IPS-18a (cell line): Measurements from ENCODE around the gene CFAP92.
A peak's percentile ranks its signal among the peaks of the same experiment; 100 is the strongest.

Source experiments
- H3K27ac ChIP-seq: one replicate; pipeline ENCODE4 v1.5.1; 2013; ENCODE audit warnings: low read length
- H3K27me3 ChIP-seq: one replicate; pipeline ENCODE4 v1.6.1; 2013; ENCODE audit warnings: mild to moderate bottlenecking, low read length; ENCODE audit not compliant: control insufficient read depth, insufficient read depth
- H3K36me3 ChIP-seq: one replicate; pipeline ENCODE4 v1.6.1; 2013; ENCODE audit warnings: low read depth, low read length; ENCODE audit not compliant: control insufficient read depth
- H3K4me1 ChIP-seq: one replicate; pipeline ENCODE4 v1.6.1; 2013; ENCODE audit warnings: low read depth, low read length; ENCODE audit not compliant: control insufficient read depth
- H3K4me3 ChIP-seq: one replicate; pipeline ENCODE4 v1.5.1; 2013; ENCODE audit warnings: low read length
- H3K9ac ChIP-seq: one replicate; pipeline ENCODE4 v1.6.1; 2013; ENCODE audit warnings: mild to moderate bottlenecking, low read length, moderate library complexity
- H3K9me3 ChIP-seq: one replicate; pipeline ENCODE4 v1.6.1; 2013; ENCODE audit warnings: low read depth, low read length; ENCODE audit not compliant: control insufficient read depth

CFAP92 gene, protein sequence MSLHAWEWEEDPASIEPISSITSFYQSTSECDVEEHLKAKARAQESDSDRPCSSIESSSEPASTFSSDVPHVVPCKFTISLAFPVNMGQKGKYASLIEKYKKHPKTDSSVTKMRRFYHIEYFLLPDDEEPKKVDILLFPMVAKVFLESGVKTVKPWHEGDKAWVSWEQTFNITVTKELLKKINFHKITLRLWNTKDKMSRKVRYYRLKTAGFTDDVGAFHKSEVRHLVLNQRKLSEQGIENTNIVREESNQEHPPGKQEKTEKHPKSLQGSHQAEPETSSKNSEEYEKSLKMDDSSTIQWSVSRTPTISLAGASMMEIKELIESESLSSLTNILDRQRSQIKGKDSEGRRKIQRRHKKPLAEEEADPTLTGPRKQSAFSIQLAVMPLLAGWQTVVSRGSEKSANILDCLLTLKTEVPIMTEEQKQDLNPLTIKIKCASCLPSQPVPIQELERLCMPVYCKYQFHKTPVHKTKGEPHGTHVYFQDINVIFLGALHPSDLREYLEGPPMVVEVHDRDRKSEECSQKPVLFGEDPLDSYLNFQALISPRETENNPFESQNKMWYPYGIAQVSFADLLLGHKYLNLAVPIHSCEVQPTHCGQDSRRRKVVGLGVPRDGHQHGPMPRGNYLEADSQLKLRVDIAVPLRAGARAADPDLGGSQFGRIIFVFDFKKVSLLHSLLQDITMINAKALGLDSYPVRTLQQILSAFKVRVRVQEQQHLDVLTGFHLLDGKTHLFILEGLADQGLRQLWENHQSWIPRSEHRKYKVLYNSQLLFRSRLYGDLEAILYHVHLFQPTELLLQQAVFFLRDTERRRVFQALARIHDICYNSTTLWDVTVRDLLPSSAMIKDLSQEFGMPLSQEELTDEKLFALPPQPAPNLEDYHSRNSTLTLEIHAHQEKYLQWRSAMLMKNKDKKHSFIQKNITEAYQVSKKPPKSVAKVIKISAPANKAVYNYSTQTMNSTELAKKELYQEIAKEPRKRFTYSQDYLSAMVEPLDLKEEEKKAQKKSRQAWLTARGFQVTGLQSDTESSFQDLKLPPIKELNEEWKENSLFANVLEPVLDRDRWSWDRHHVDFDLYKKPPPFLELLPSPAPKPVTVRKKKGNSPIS

DNA sequence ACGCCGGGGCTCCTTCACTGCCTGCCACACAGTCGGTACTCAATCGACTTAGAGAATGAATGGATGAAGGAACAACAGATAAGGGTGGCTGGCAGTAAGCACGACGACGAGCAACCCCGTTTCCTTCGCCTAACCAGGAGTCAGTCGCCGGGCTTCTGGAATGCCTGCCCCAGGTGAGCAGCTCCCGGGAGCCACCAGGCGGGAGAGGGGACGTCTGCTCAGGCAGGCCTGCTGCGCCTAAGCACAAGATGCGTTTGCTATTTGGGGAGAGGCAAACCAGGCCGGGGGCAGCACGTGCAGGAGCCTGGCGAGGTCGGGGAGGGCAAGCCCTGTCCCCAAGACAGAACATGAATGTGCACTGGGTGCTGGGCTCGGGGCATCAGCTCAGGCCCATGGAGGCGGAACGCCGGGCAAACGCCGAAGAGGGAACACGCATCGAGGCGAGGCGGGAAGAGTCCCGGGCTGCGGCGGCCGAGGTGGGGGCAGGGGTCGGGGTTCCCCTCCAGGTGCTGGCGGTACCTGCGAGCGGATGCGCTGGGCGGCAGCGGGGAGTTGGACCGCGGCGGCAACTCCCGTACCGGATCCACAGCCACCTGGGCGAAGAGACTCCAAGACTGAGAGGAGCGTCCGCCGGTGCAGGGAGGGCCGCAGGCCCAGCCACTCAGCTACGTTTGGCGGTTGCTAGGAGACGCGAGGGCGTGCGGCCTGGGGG, at the start of gene CFAP92:
Gene CFAP92, minus strand, starts transcription at position 616 of the 712 bp plus-strand sequence. CDS start 772 bp downstream, outside the sequence.
- Histone ChIP-seq H3K36me3 (no peaks in the 10 kb centered on the region), H3K9ac (peak within 1 kb of the TSS; percentile 29), H3K4me3 (peak within 1 kb of the TSS; percentile 55), H3K27me3 (peaks cover 60% of the 10 kb centered on the region), H3K9me3 (no peaks in the 10 kb centered on the region), H3K4me1 (peaks cover 15% of the 10 kb centered on the region), H3K27ac (no peak within 1 kb of the TSS)

DNA sequence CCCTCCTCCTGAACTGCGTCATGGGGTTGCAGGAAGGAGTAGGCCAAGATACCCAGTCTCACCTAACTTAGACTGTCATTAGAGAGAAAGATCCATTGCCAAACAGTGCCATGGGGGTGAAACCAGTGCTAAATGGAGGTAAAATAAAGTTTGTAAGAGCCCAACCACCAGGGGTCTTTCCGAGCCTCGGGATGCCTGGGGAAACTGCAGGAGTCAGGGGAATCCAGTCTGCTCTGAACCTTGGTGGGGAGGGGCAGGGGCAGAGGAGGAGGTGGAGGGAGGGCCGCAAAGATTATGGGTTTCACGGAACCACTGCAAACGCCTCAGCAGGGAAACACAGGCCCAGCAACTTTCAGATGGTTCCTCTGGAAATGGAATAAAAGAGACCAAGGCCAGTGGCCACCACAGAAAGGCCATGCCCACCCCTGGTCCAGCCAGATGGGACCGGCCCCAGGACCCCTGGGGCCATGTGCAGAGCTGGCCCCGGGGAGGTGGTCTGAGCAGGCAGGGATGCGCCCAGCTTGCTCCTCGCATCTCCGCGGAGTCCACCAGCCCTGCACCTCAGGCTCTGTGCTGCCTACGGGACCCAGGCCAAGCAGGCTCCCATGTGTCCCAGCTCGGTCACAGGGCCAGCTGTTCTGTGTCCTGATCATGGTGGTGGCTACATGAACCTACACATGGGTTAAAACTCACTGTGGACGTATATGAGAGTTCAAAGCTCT, 46.9 kb upstream of the CFAP92 start:
- H3K9ac ChIP-seq = no peak overlapping the region
- H3K36me3 ChIP-seq = no peaks in the 10 kb centered on the region
- no peaks in the 10 kb centered on the region for H3K9me3 ChIP-seq
- H3K27me3 ChIP-seq = no peaks in the 10 kb centered on the region
- H3K4me3 ChIP-seq = no peak overlapping the region
- H3K27ac ChIP-seq = no peak overlapping the region
- no peaks in the 10 kb centered on the region for H3K4me1 ChIP-seq

DNA sequence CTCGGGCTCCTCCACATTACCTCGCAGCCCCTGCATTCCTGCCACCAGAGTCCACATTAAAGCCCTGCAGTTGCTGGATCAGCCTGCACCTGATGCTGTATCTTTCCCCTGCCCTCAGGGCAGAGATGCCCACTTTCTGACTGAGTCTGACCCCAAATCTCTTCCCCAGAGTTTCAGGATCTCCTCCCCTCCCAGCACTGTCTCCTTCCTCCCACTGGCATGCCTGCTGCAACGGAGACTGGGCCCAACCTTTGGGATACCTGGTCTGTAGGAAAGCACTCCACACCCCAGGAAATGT, 46.1 kb upstream of the CFAP92 start:
- Histone ChIP-seq H3K36me3 (no peaks in the 10 kb centered on the region), H3K4me3 (no peak overlapping the region), H3K27me3 (no peaks in the 10 kb centered on the region), H3K9me3 (no peaks in the 10 kb centered on the region), H3K9ac (no peak overlapping the region), H3K27ac (no peak overlapping the region), H3K4me1 (no peaks in the 10 kb centered on the region)

DNA sequence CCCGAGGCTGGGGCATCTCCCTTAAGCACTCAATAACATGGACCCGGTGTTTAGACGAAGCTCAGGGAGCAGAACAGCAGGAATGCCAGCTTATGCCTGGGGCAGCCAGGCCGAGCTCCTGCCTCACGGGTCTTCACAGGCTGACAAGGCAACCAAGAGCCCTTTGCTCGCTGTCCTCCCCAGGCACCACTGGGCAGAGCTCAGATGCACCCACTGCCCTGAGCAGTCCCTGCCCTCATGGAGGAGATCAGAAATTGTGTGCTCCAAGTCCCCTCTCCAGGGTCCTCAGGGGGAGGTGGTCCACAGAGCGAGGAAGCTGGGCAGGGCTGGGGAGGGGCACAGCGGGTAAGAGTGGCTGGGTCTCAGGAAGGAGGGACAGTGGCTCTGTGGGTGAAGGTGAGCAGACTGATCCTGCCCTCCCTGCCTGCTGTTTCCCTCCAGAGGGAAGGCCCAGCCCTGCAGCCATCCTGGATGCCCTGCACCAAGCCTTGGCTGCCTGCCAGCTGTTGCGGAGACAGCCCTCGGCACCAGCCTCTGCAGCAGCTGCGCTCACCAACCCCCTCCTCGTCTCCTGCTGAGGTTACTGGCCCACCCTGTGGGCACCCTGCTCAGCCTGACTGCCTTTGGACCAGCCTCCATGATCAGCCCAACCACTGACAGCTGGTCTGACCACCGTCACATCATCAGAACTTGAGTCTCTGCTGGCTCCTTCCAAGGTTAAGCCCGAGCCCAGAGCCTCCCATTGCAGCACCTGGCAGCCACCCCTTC, 45.6 kb upstream of the CFAP92 start:
- Histone ChIP-seq H3K27ac (no peak overlapping the region), H3K27me3 (no peaks in the 10 kb centered on the region), H3K36me3 (no peaks in the 10 kb centered on the region), H3K4me1 (no peaks in the 10 kb centered on the region), H3K9me3 (no peaks in the 10 kb centered on the region), H3K9ac (no peak overlapping the region), H3K4me3 (no peak overlapping the region)

DNA sequence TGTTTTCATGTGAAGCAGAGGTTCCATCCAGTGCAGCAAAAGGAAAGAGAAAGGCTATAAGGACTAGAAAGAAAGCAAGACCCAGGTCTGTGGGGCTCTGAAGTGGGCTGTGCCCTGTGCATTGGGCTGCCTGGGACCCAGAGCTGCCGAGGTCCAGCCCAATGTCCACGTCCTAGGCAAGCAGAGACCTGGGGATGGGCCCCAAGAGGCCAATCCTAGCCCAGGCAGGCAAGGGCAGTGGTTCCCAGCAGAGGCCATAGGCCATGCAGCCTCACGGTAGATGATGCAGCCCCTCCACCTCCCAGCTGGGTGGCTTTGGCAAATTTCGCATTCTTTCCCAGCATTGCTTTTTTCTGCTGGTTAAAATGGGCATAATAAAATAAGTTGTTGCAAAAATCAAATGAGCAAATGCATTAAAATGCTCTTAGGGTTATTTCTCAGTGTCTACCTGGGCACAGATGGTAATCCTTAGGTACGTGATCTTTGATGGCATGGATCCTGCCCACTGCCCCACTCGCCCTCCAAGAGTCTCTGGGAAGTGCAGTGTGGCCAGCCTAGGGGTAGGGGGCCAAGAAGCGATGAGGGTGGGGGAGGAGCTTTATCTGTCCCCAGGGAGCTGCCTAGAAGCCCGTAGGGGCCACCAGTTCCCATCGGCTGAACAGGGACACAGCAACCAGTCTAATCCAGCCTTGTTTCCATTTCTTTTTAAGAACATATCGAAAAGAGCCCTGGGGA, 44.4 kb upstream of the CFAP92 start:
- Histone ChIP-seq H3K27me3 (no peaks in the 10 kb centered on the region), H3K4me1 (no peaks in the 10 kb centered on the region), H3K9me3 (no peaks in the 10 kb centered on the region), H3K36me3 (no peaks in the 10 kb centered on the region), H3K9ac (no peak overlapping the region), H3K27ac (no peak overlapping the region), H3K4me3 (no peak overlapping the region)

DNA sequence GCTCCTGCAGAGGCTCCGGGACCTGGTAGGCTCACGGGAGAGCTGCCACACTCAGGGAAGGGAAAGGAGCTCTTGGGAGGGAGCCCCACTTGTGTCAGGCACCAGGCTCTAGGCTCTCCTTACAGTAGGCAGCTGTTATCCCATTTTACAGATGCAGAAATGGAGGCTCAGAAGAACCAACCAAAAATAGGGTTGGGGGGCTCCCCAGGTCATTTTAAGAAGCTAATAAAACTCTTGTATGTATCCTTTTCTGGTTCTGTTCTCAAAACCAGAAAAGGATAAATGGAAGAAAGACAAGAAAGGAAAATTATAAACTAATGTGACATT, 43.2 kb upstream of the CFAP92 start:
- Histone ChIP-seq H3K9me3 (no peaks in the 10 kb centered on the region), H3K27ac (no peak overlapping the region), H3K4me1 (no peaks in the 10 kb centered on the region), H3K9ac (no peak overlapping the region), H3K36me3 (no peaks in the 10 kb centered on the region), H3K4me3 (no peak overlapping the region), H3K27me3 (no peaks in the 10 kb centered on the region)

DNA sequence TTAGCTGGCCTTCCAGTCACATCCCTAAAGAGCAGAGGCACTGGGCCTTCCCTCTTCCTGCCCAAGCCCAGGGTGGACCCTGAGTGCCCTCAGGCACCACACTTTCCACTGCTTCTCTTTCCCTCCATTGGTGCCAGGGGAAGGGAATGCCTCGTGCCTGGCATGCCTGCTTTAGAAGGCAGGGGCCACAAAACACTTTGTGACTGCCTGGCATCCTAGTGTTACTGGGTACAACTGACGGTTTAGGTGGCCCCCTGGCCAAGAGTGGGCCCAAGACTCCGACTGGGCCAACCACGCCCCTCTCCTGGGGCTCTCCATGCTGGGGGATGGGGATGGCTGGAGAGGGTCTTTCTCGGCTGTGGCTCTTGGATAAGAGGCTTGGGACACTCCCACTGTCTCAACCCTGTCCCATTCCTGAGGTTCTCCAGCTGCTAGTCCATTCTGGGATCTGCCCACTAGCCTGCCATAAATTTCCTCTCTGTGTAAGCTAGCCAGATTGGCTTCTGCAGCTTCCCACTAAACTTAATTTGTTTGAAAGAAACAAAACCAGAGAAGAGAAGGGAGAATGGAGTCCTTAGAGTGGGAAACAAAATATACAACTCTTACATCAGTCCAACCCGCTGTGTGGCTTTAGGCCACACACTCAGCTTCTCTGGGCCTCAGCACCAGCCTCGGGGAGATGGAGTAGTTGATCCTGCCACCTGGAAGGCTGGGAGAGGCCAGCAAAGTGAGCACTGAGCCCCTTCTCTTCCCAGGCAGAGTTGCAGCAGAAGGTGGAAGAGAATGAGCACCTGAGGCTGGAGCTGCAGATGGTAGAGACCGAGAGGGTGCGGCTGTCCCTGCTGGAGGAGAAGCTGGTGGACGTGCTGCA, 42.6 kb upstream of the CFAP92 start:
- Histone ChIP-seq H3K36me3 (no peaks in the 10 kb centered on the region), H3K4me3 (no peak overlapping the region), H3K9me3 (no peaks in the 10 kb centered on the region), H3K9ac (no peak overlapping the region), H3K27me3 (no peaks in the 10 kb centered on the region), H3K27ac (no peak overlapping the region), H3K4me1 (no peaks in the 10 kb centered on the region)

DNA sequence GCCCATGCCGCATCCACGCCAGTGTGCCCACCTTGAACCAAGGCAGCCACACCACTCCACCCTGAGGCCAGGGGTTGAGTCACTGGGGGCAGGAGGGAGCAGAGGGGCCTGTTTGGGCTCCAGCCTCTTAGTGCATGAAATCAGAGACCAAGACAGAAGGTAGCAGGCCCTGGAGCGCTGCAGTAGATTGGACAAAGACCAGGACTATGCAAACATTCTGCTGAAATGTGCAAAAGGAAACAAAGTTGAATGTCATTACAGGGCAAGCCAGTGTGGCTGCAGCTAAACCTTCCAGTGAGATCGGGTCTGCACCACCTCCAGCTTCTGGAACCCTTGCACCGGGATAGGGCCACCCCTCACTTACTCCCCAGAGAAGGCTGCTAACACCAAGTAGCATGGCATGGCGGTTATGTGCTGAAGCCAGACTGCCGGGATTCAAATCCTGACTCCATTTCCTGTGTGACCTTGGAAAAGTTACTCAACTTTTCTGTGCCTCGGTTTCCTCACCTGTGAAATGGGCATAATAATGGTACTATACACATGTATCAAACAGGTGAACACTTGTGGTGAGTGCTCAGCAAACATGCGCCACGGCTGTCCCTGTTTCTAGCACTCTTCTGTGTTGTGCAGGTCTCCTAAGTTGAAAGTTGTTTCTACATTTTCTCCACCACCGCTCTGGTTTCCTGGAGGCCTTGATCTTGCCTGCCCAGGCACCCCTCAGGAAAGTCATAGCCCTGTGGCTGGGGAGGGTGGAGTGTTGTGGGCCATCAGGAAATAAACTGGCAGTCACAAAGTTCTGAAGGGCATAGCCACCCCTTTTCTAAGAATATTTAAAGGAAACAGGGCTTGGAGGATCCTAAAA, 41.7 kb upstream of the CFAP92 start:
- Histone ChIP-seq H3K4me1 (no peaks in the 10 kb centered on the region), H3K9me3 (no peaks in the 10 kb centered on the region), H3K27ac (no peak overlapping the region), H3K36me3 (no peaks in the 10 kb centered on the region), H3K9ac (no peak overlapping the region), H3K27me3 (no peaks in the 10 kb centered on the region), H3K4me3 (no peak overlapping the region)

DNA sequence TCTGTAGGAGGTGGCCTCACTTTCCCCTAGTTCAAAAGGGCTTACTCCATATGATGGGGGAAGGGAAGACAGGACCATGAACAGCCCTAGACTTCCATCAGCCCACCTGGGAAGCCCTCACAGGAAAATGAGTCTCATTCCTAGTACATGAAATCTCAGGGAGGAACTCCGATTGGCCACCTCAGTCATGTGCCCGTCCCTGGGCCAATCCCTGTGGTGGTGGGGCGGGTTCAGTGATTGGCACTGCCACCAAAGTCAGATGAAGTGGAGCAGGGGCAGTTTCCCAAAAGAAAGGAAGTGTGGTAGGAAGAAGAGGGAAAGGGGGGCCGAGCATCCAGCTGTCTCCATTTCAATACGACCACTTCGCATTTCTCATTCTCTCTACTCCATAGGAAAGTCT, 40.8 kb upstream of the CFAP92 start:
- Histone ChIP-seq H3K9me3 (no peaks in the 10 kb centered on the region), H3K4me1 (no peaks in the 10 kb centered on the region), H3K27me3 (no peaks in the 10 kb centered on the region), H3K27ac (no peak overlapping the region), H3K9ac (no peak overlapping the region), H3K36me3 (no peaks in the 10 kb centered on the region), H3K4me3 (no peak overlapping the region)
